Glomerular visceral epithelial cell (primary cell): ENCODE measurements around the gene FAT3.
A peak's percentile ranks its signal among the peaks of the same experiment; 100 is the strongest.

ENCODE experiments used
- DNase-seq: peaks from one replicate; pipeline ENCODE4 v3.0.0-alpha.2; 2016; ENCODE audit errors: extremely low spot score

The FAT3 gene

GRCh38 chr11:92224407-92225124, at the start of gene FAT3:
Gene FAT3, plus strand, starts transcription at chr11:92224818. Its CDS starts 127,295 bp downstream, at chr11:92352113.
- peak; percentile 73 for DNase-seq

GRCh38 chr11:92179017-92179670, 45.5 kb upstream of the FAT3 start:
- DNase-seq = no peak

GRCh38 chr11:92180226-92180625, 44.4 kb upstream of the FAT3 start:
- DNase-seq = no peak

GRCh38 chr11:92180664-92181251, 43.9 kb upstream of the FAT3 start:
- no peak for DNase-seq

- no peak for DNase-seq
These were observed 33.9 kb upstream of the FAT3 start for GRCh38 chr11:92190535-92191206.

GRCh38 chr11:92192141-92192540, 32.5 kb upstream of the FAT3 start:
- no peak for DNase-seq

- DNase-seq = no peak
These were observed 26.4 kb upstream of the FAT3 start for GRCh38 chr11:92198268-92198667.

GRCh38 chr11:92199991-92200390, 24.6 kb upstream of the FAT3 start:
- DNase-seq = no peak

GRCh38 chr11:92204731-92205130, 19.9 kb upstream of the FAT3 start:
- no peak for DNase-seq

- DNase-seq = no peak
These were observed 18.2 kb upstream of the FAT3 start for GRCh38 chr11:92206441-92206840.

GRCh38 chr11:92211576-92212167, 12.9 kb upstream of the FAT3 start:
- DNase-seq = peak; percentile 26

GRCh38 chr11:92212530-92212929, 12.1 kb upstream of the FAT3 start:
- no peak for DNase-seq

- DNase-seq = no peak
These were observed 7.8 kb upstream of the FAT3 start for GRCh38 chr11:92216789-92217188.

- no peak for DNase-seq
These were observed 5.1 kb upstream of the FAT3 start for GRCh38 chr11:92219476-92219875.

- DNase-seq = no peak
These were observed 1.9 kb upstream of the FAT3 start for GRCh38 chr11:92222701-92223100.

GRCh38 chr11:92224054-92224406, 588 bp upstream of the FAT3 start:
- DNase-seq = no peak

GRCh38 chr11:92225125-92225567, 528 bp downstream of the FAT3 start:
- DNase-seq = peak; percentile 36

- peak; percentile 35 for DNase-seq
These were observed 1.1 kb downstream of the FAT3 start for GRCh38 chr11:92225568-92226330.

- DNase-seq = peak; percentile 26
These were observed 2.0 kb downstream of the FAT3 start for GRCh38 chr11:92226331-92227229.

- no peak for DNase-seq
These were observed 2.7 kb downstream of the FAT3 start for GRCh38 chr11:92227230-92227814.
